Astrocyte (in vitro differentiated cells and primary cell): ENCODE data around the gene OR2AP1. TPM values are rescaled to one million over a fixed set of nuclear protein-coding genes. Genes with fewer than 3 reads are reported as not detected.
"Not testable (repeated sequence)": the region's sequence is repeated elsewhere in the genome, so short reads cannot be mapped to it uniquely, and the experiment has no call there.

Source experiments
- DNase-seq: peaks from one replicate; pipeline ENCODE4 v3.0.0-alpha.2; 2010; ENCODE audit warnings: low read depth
- FAIRE-seq: peaks from 2 replicates; lab custom pipeline; 2011; peaks lifted over from hg19 to GRCh38; lab: Jason Lieb, UNC
- H2AFZ ChIP-seq: 2 replicates; pipeline ENCODE4 v1.6.0; 2012; ENCODE audit warnings: low read depth, low read length, inconsistent platforms
- H3K27ac ChIP-seq: 2 replicates; pipeline ENCODE4 v1.5.1; 2011; ENCODE audit warnings: low read depth, low read length, inconsistent platforms
- H3K27me3 ChIP-seq: 2 replicates; pipeline ENCODE4 v1.6.0; 2011; ENCODE audit warnings: low read length, inconsistent platforms; ENCODE audit not compliant: insufficient read depth
- H3K36me3 ChIP-seq: 2 replicates; pipeline ENCODE4 v1.5.1; 2011; ENCODE audit warnings: low read length, inconsistent platforms; ENCODE audit not compliant: insufficient read depth
- H3K4me1 ChIP-seq: 2 replicates; pipeline ENCODE4 v1.5.1; 2011; ENCODE audit warnings: low read length, inconsistent platforms; ENCODE audit not compliant: insufficient read depth
- H3K4me2 ChIP-seq: 2 replicates; pipeline ENCODE4 v1.6.0; 2012; ENCODE audit warnings: low read length, inconsistent platforms
- H3K4me3 ChIP-seq: 2 replicates; pipeline ENCODE4 v1.5.1; 2011; ENCODE audit warnings: low read depth, mild to moderate bottlenecking, low read length, inconsistent platforms; ENCODE audit not compliant: insufficient read depth
- H3K79me2 ChIP-seq: 2 replicates; pipeline ENCODE4 v1.6.0; 2012; ENCODE audit warnings: mild to moderate bottlenecking, low read length, inconsistent platforms; ENCODE audit not compliant: insufficient read depth
- H3K9ac ChIP-seq: 2 replicates; pipeline ENCODE4 v1.6.0; 2012; ENCODE audit warnings: mild to moderate bottlenecking, low read length, inconsistent platforms
- H3K9me3 ChIP-seq: 2 replicates; pipeline ENCODE4 v1.5.1; 2012; ENCODE audit warnings: low read depth, mild to moderate bottlenecking, low read length, inconsistent platforms; ENCODE audit not compliant: insufficient read depth
- H4K20me1 ChIP-seq: 2 replicates; pipeline ENCODE4 v1.6.0; 2012; ENCODE audit warnings: low read length, inconsistent platforms; ENCODE audit not compliant: insufficient read depth
- H3K27ac Mint-ChIP-seq: one replicate; pipeline ENCODE4 v1.8.0; 2021; ENCODE audit warnings: mild to moderate bottlenecking, mixed read lengths; ENCODE audit not compliant: unreplicated experiment
- H3K27me3 Mint-ChIP-seq: one replicate; pipeline ENCODE4 v1.8.0; 2021; ENCODE audit warnings: low read depth, mixed read lengths; ENCODE audit not compliant: unreplicated experiment
- H3K36me3 Mint-ChIP-seq: one replicate; pipeline ENCODE4 v1.8.0; 2021; ENCODE audit warnings: low read depth, mixed read lengths; ENCODE audit not compliant: unreplicated experiment
- H3K4me1 Mint-ChIP-seq: one replicate; pipeline ENCODE4 v1.8.0; 2021; ENCODE audit warnings: low read depth, mixed read lengths; ENCODE audit not compliant: unreplicated experiment
- H3K4me3 Mint-ChIP-seq: one replicate; pipeline ENCODE4 v1.8.0; 2021; ENCODE audit warnings: mild to moderate bottlenecking, moderate library complexity, mixed read lengths; ENCODE audit not compliant: unreplicated experiment
- H3K9me3 Mint-ChIP-seq: one replicate; pipeline ENCODE4 v1.8.0; 2021; ENCODE audit warnings: mild to moderate bottlenecking, mixed read lengths; ENCODE audit not compliant: unreplicated experiment
- CTCF ChIP-seq: IDR thresholded peaks from 2 replicates; pipeline ENCODE4 v1.5.1; 2011; ENCODE audit warnings: low read depth, mild to moderate bottlenecking, inconsistent platforms, low read length, moderate library complexity; ENCODE audit not compliant: insufficient read depth
- EZH2 ChIP-seq: IDR thresholded peaks from 2 replicates; pipeline ENCODE4 v1.6.1; 2012; ENCODE audit warnings: mild to moderate bottlenecking, low read length, inconsistent platforms; ENCODE audit not compliant: insufficient read depth
- total RNA-seq: library from RNA; stranded (reverse); gene quantifications from 2 replicates; pipeline ENCODE4 v1.2.1, GENCODE V29; 2021

The OR2AP1 gene
- total RNA-seq, 1 donor from 2014 or later: not detected

DNA sequence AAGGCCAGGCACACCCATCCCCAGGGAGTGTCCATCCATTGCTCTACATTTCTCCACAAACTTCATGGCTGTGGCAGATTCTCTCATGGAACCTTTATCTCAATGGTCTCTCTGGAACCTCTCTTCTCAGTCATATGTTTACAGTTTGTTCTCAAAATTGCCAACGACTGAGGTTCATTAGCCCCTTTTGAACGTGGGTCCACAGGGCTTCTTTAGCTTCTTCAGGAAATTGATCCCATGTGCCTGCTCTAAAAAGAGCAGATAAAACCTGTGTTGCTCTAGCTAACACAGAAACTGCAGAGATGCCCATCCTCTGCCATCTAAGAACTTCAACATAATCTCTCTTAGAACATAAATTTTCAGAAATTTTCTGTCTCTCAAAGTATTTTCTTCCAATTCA lies 23.0 kb upstream of the OR2AP1 start, which contains the start of gene OR6C4:
Gene OR6C4, plus strand, starts transcription at position 301 of the 400 bp plus-strand sequence. CDS start 1,625 bp downstream, outside the sequence.
- no peaks in the 10 kb centered on the region for H3K27me3 ChIP-seq
- DNase-seq: no peak
- H3K4me1 ChIP-seq: no peaks in the 10 kb centered on the region
- FAIRE-seq: no peak
- Mint-ChIP-seq H3K27me3 (no peaks in the 10 kb centered on the region), H3K9me3 (peaks cover 5% of the 10 kb centered on the region), H3K27ac (no peak within 1 kb of the TSS), H3K4me3 (no peak within 1 kb of the TSS), H3K36me3 (no peaks in the 10 kb centered on the region), H3K4me1 (no peaks in the 10 kb centered on the region)
- no peak within 1 kb of the TSS for H3K4me2 ChIP-seq
- H2AFZ ChIP-seq: no peak within 1 kb of the TSS
- H4K20me1 ChIP-seq: no peaks in the 10 kb centered on the region
- no peaks in the 10 kb centered on the region for H3K36me3 ChIP-seq
- no peaks in the 10 kb centered on the region for H3K79me2 ChIP-seq
- H3K4me3 ChIP-seq: no peak within 1 kb of the TSS
- H3K9ac ChIP-seq: no peak within 1 kb of the TSS
- TF ChIP-seq CTCF (no peak), EZH2 (no peak)
- H3K9me3 ChIP-seq: no peaks in the 10 kb centered on the region
- no peak within 1 kb of the TSS for H3K27ac ChIP-seq

DNA sequence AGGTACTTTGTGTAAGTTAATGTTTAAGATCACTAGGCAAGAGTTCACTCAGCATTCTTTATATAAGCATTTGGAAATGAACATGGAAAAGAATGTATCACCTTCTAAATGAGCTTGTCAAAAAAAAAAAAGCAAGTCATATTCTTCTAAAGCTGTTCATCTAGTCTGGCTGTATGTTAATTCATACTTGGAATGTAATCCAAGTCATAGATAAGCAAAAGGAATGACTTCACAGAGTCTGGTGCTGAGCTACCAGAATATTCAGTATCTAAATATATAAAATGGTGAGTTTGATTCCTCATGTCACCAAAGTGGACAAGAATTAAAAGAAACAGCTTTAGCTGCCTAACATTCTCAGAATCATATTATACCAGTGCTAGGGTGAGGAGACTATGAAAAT lies 18.0 kb upstream of the OR2AP1 start:
- Histone ChIP-seq H3K27me3 (no peaks in the 10 kb centered on the region), H3K27ac (no peak overlapping the region), H3K4me1 (no peaks in the 10 kb centered on the region), H3K9me3 (peaks cover 3% of the 10 kb centered on the region), H2AFZ (no peak overlapping the region), H4K20me1 (no peaks in the 10 kb centered on the region), H3K9ac (no peak overlapping the region), H3K4me3 (no peak overlapping the region), H3K4me2 (no peak overlapping the region), H3K79me2 (no peaks in the 10 kb centered on the region), H3K36me3 (no peaks in the 10 kb centered on the region)
- H3K27ac Mint-ChIP-seq: no peak overlapping the region
- H3K4me1 Mint-ChIP-seq: no peaks in the 10 kb centered on the region
- no peak for DNase-seq
- no peaks in the 10 kb centered on the region for H3K27me3 Mint-ChIP-seq
- no peak for FAIRE-seq
- TF ChIP-seq EZH2 (no peak), CTCF (no peak)
- H3K9me3 Mint-ChIP-seq: peaks cover 4% of the 10 kb centered on the region
- no peak overlapping the region for H3K4me3 Mint-ChIP-seq
- no peaks in the 10 kb centered on the region for H3K36me3 Mint-ChIP-seq

- peaks cover 16% of the 10 kb centered on the region for H3K9me3 Mint-ChIP-seq
- not testable (repeated sequence) for H3K36me3 Mint-ChIP-seq, H3K27me3 Mint-ChIP-seq, H3K9ac ChIP-seq, H3K9me3 ChIP-seq, H3K27ac ChIP-seq, H3K4me2 ChIP-seq, H3K4me3 ChIP-seq, H3K36me3 ChIP-seq, FAIRE-seq, H4K20me1 ChIP-seq, H3K79me2 ChIP-seq, DNase-seq, H3K27ac Mint-ChIP-seq, H3K27me3 ChIP-seq, H3K4me1 ChIP-seq, H3K4me1 Mint-ChIP-seq, H2AFZ ChIP-seq, H3K4me3 Mint-ChIP-seq
Measured at GRCh38 chr12:55570060-55570459, 2.2 kb upstream of the OR2AP1 start.

GRCh38 chr12:55570689-55571088 lies 1.6 kb upstream of the OR2AP1 start:
- not testable (repeated sequence) for H3K4me1 ChIP-seq, FAIRE-seq, H4K20me1 ChIP-seq

More at GRCh38 chr12:55570689-55571088, 1.6 kb upstream of the OR2AP1 start:
- not testable (repeated sequence) for H3K79me2 ChIP-seq, H3K4me3 Mint-ChIP-seq, H3K36me3 ChIP-seq, H3K27ac ChIP-seq, H3K9ac ChIP-seq, H3K4me1 Mint-ChIP-seq, H3K9me3 ChIP-seq, H3K27me3 Mint-ChIP-seq, H3K4me2 ChIP-seq, H3K36me3 Mint-ChIP-seq, H3K4me3 ChIP-seq, DNase-seq, H3K27ac Mint-ChIP-seq, H3K27me3 ChIP-seq, H2AFZ ChIP-seq
- peaks cover 16% of the 10 kb centered on the region for H3K9me3 Mint-ChIP-seq
